Mesenchymal stem cell (in vitro differentiated cells and primary cell): ENCODE measurements around the gene LGALS12.

ENCODE experiments used
- DNase-seq: peaks from one replicate; pipeline ENCODE4 v3.0.0-alpha.2; 2013
- H2AFZ ChIP-seq: one replicate; pipeline ENCODE4 v1.6.1; 2013; ENCODE audit warnings: low read depth, mild to moderate bottlenecking, control low read depth, inconsistent platforms, low read length, moderate library complexity
- H2AK5ac ChIP-seq: 2 replicates; pipeline ENCODE4 v1.6.1; 2013; ENCODE audit warnings: low read length, moderate library complexity, mild to moderate bottlenecking, inconsistent platforms; ENCODE audit not compliant: severe bottlenecking
- H2BK120ac ChIP-seq: one replicate; pipeline ENCODE4 v1.6.1; 2013; ENCODE audit warnings: low read depth, mild to moderate bottlenecking, inconsistent platforms, low read length, moderate library complexity
- H2BK12ac ChIP-seq, 2 experiments: one replicate each; pipeline ENCODE4 v1.6.1; 2013; ENCODE audit warnings: inconsistent platforms in 2 of 2, low read length in 2 of 2, mild to moderate bottlenecking in 2 of 2, moderate library complexity in 2 of 2, control low read depth in 1 of 2
- H2BK15ac ChIP-seq: one replicate; pipeline ENCODE4 v1.6.1; 2013; ENCODE audit warnings: mild to moderate bottlenecking, low read depth, inconsistent platforms; ENCODE audit not compliant: poor library complexity, severe bottlenecking
- H2BK5ac ChIP-seq: 2 replicates; pipeline ENCODE4 v1.6.1; 2013; ENCODE audit warnings: low read depth, mild to moderate bottlenecking, low read length, control low read depth, inconsistent platforms; ENCODE audit not compliant: poor library complexity, severe bottlenecking
- H3K14ac ChIP-seq, 2 experiments: one replicate each; pipeline ENCODE4 v1.6.1; 2013; ENCODE audit warnings: inconsistent platforms in 2 of 2, low read length in 2 of 2, control low read depth in 1 of 2, mild to moderate bottlenecking in 1 of 2, moderate library complexity in 1 of 2
- H3K18ac ChIP-seq, 2 experiments: one replicate each; pipeline ENCODE4 v1.6.1; 2013; ENCODE audit warnings: inconsistent platforms in 2 of 2, low read length in 2 of 2, control low read depth in 1 of 2, low read depth in 1 of 2, mild to moderate bottlenecking in 1 of 2
- H3K23ac ChIP-seq, 2 experiments: one replicate each; pipeline ENCODE4 v1.6.1; 2013; ENCODE audit warnings: inconsistent platforms in 2 of 2, low read length in 2 of 2, mild to moderate bottlenecking in 2 of 2, moderate library complexity in 2 of 2, control low read depth in 1 of 2
- H3K27ac ChIP-seq: 2 replicates; pipeline ENCODE4 v1.5.1; 2013; ENCODE audit warnings: mild to moderate bottlenecking, moderate library complexity, low read length, control low read depth, inconsistent platforms; ENCODE audit not compliant: poor library complexity, severe bottlenecking
- H3K27me3 ChIP-seq, 2 experiments: 2 replicates each; pipeline versions ENCODE4 v1.6.1 to v1.7.0; 2013; ENCODE audit warnings: low read length in 2 of 2, mild to moderate bottlenecking in 2 of 2, moderate library complexity in 2 of 2, control low read depth in 1 of 2, inconsistent platforms in 1 of 2; ENCODE audit not compliant: control insufficient read depth in 1 of 2, insufficient read depth in 1 of 2
- H3K36me3 ChIP-seq, 2 experiments: 2 replicates each; pipeline versions ENCODE4 v1.6.1 to v1.7.0; 2013; ENCODE audit warnings: low read length in 2 of 2, control low read depth in 1 of 2, inconsistent platforms in 1 of 2, low read depth in 1 of 2, mild to moderate bottlenecking in 1 of 2; ENCODE audit not compliant: insufficient read depth in 2 of 2, control insufficient read depth in 1 of 2
- H3K4ac ChIP-seq, 2 experiments: one replicate each; pipeline ENCODE4 v1.6.1; 2013; ENCODE audit warnings: inconsistent platforms in 2 of 2, low read length in 2 of 2, mild to moderate bottlenecking in 2 of 2, moderate library complexity in 2 of 2, control low read depth in 1 of 2, low read depth in 1 of 2
- H3K4me1 ChIP-seq: 2 replicates; pipeline ENCODE4 v1.6.1; 2013; ENCODE audit warnings: low read depth, low read length, control low read depth; ENCODE audit not compliant: control insufficient read depth, insufficient read depth
- H3K4me2 ChIP-seq: 2 replicates; pipeline ENCODE4 v1.6.1; 2013; ENCODE audit warnings: low read length, mild to moderate bottlenecking, inconsistent platforms; ENCODE audit not compliant: poor library complexity, severe bottlenecking
- H3K4me3 ChIP-seq, 2 experiments: 2 replicates each; pipeline versions ENCODE4 v1.5.1 to v1.7.0; 2013; ENCODE audit warnings: low read length in 2 of 2, mild to moderate bottlenecking in 2 of 2, control low read depth in 1 of 2, low read depth in 1 of 2; ENCODE audit not compliant: insufficient read depth in 1 of 2
- H3K79me1 ChIP-seq: replicated peaks from 2 replicates; pipeline ENCODE4 v1.6.1; 2013; ENCODE audit warnings: mild to moderate bottlenecking, control low read depth, low read length, inconsistent platforms; ENCODE audit not compliant: poor library complexity, severe bottlenecking
- H3K9ac ChIP-seq: 2 replicates; pipeline ENCODE4 v1.7.0; 2013; ENCODE audit warnings: mild to moderate bottlenecking, low read length, moderate library complexity
- H3K9me3 ChIP-seq: 2 replicates; pipeline ENCODE4 v1.7.0; 2013; ENCODE audit warnings: mild to moderate bottlenecking, low read length; ENCODE audit not compliant: control insufficient read depth
- H4K8ac ChIP-seq: one replicate; pipeline ENCODE4 v1.6.1; 2013; ENCODE audit warnings: inconsistent platforms, mild to moderate bottlenecking, low read length, moderate library complexity
- H4K91ac ChIP-seq: one replicate; pipeline ENCODE4 v1.6.1; 2013; ENCODE audit warnings: mild to moderate bottlenecking, low read length, inconsistent platforms
- WGBS: methylation state at CpG from one replicate; pipeline ENCODE4 v1.1.7; 2013; ENCODE audit warnings: mixed read lengths; 5-methylcytosine and 5-hydroxymethylcytosine counted together

The LGALS12 gene

GRCh38 chr11:63485777-63486176 lies 20.1 kb upstream of the LGALS12 start:
- Histone ChIP-seq H2AK5ac (no peak overlapping the region), H2BK15ac (no peak overlapping the region), H2BK12ac (no peak overlapping the region), H3K9me3 (peaks cover 17% of the 10 kb centered on the region), H3K79me1 (no peaks in the 10 kb centered on the region), H3K23ac (no peak overlapping the region), H2AFZ (no peak overlapping the region), H3K27ac (no peak overlapping the region), H3K36me3 (no peaks in the 10 kb centered on the region), H3K18ac (no peak overlapping the region), H3K14ac (no peak overlapping the region), H3K4ac (no peak overlapping the region), H3K4me2 (no peak overlapping the region), H4K8ac (no peak overlapping the region), H3K9ac (no peak overlapping the region), H2BK5ac (no peak overlapping the region), H3K4me3 (no peak overlapping the region), H3K4me1 (peaks cover 8% of the 10 kb centered on the region), H2BK120ac (no peak overlapping the region), H3K27me3 (no peaks in the 10 kb centered on the region), H4K91ac (no peak overlapping the region)
- WGBS, result 78% methylated on average over 2 of the region's 3 CpGs
- no peak for DNase-seq

DNA sequence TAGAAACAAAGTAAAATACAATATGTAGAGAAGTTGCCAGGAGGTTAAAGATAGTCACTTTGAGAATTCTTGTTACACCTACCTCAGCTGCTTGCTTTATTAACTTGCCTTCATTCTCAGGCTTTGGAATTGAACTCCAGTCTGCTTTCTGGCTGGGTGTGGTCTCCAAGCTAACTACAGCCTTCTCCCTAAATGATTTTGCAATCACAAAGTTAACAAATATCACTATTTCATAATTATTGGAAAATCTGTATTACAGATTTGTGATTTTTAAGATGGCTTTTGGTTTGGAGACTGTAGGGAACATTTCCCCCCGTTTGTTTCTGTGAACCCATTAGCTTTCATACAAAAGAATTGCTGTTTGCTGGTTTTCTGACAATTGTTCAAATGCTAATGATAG lies 17.1 kb upstream of the LGALS12 start:
- Histone ChIP-seq H3K27me3 (no peaks in the 10 kb centered on the region), H3K4me2 (no peak overlapping the region), H3K27ac (no peak overlapping the region), H2BK5ac (no peak overlapping the region), H3K14ac (no peak overlapping the region), H3K4me3 (no peak overlapping the region), H3K79me1 (no peaks in the 10 kb centered on the region), H2BK15ac (no peak overlapping the region), H3K4me1 (peaks cover 11% of the 10 kb centered on the region), H2AFZ (no peak overlapping the region), H3K4ac (no peak overlapping the region), H4K8ac (no peak overlapping the region), H3K9ac (no peak overlapping the region), H2BK12ac (no peak overlapping the region), H3K18ac (no peak overlapping the region), H3K36me3 (no peaks in the 10 kb centered on the region), H3K23ac (no peak overlapping the region), H2BK120ac (no peak overlapping the region), H2AK5ac (no peak overlapping the region), H4K91ac (no peak overlapping the region), H3K9me3 (peaks cover 17% of the 10 kb centered on the region)
- DNase-seq, result no peak
- WGBS, result 75% methylated on average over 1 of the region's 1 CpG

GRCh38 chr11:63489879-63490278 lies 16.0 kb upstream of the LGALS12 start:
- H2BK15ac ChIP-seq, result no peak overlapping the region
- H2AFZ ChIP-seq, result no peak overlapping the region
- no peak overlapping the region for H3K18ac ChIP-seq
- no peaks in the 10 kb centered on the region for H3K36me3 ChIP-seq
- H3K27ac ChIP-seq, result peak overlapping the region; percentile 18
- no peak overlapping the region for H4K8ac ChIP-seq
- H3K9ac ChIP-seq, result no peak overlapping the region
- peak overlapping the region in 1 of 2 experiments; percentile 74 for H3K4me3 ChIP-seq
- H4K91ac ChIP-seq, result no peak overlapping the region
- H2AK5ac ChIP-seq, result no peak overlapping the region
- 39% methylated on average over 3 of the region's 3 CpGs for WGBS
- no peak overlapping the region for H3K23ac ChIP-seq
- H3K14ac ChIP-seq, result no peak overlapping the region
- no peaks in the 10 kb centered on the region for H3K79me1 ChIP-seq
- H2BK12ac ChIP-seq, result no peak overlapping the region
- no peak for DNase-seq
- no peak overlapping the region for H3K4ac ChIP-seq
- H3K9me3 ChIP-seq, result peaks cover 15% of the 10 kb centered on the region
- peaks cover 11% of the 10 kb centered on the region for H3K4me1 ChIP-seq
- H3K4me2 ChIP-seq, result no peak overlapping the region
- H3K27me3 ChIP-seq, result no peaks in the 10 kb centered on the region
- H2BK5ac ChIP-seq, result no peak overlapping the region
- H2BK120ac ChIP-seq, result no peak overlapping the region

DNA sequence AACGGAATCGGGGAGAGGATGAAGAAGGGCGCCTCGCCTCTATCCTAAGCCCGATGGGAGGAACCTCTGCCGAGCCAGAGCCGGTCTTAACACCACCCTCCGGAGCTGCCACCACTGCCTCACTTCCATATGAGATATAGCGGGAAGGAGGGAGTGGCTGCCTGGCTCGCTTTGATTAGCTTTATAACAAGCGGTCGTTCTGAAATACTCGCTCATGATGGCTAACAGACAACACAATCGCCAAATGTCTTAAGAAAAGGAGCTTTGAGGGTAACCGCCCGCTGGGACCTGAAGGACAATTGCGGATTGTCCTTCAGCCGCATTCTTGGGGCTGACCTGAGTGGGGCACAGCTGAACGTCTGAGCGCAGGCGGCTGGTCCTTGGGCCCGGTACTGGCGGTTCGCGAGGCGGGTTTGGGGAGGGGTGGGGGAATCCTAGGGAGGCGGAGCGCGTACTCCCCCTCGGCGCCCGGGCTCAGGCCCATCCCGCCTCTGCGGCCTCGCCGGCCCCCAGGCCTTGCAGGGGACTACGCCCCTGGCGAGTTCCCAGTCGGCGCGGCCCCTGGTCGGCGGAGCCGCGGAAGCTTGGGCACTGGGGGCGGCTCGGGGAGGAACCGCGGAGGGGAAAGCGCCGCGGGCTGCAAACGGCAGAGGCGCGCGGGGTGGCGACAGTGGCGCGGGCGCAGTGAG lies 15.2 kb upstream of the LGALS12 start, which contains the start of gene PLAAT5:
Gene PLAAT5 (minus strand): TSS at position 617 of the 689 bp plus-strand sequence. CDS start 133 bp downstream, at position 484.
- H2AFZ ChIP-seq, result peak within 1 kb of the TSS; percentile 53
- peak within 1 kb of the TSS; percentile 94 for H3K4me2 ChIP-seq

More for the DNA sequence above, 15.2 kb upstream of the LGALS12 start, which contains the start of gene PLAAT5:
- Histone ChIP-seq H2BK120ac (no peak within 1 kb of the TSS), H3K79me1 (no peaks in the 10 kb centered on the region), H4K8ac (no peak within 1 kb of the TSS), H3K23ac (no peak within 1 kb of the TSS), H3K18ac (no peak within 1 kb of the TSS), H3K27ac (peak within 1 kb of the TSS; percentile 18), H2AK5ac (peak within 1 kb of the TSS; percentile 27), H3K14ac (no peak within 1 kb of the TSS), H3K9me3 (peaks cover 7% of the 10 kb centered on the region), H2BK5ac (peak within 1 kb of the TSS; percentile 73), H4K91ac (no peak within 1 kb of the TSS), H3K9ac (peak within 1 kb of the TSS; percentile 76), H3K27me3 (no peaks in the 10 kb centered on the region), H3K4me1 (peaks cover 11% of the 10 kb centered on the region), H3K36me3 (no peaks in the 10 kb centered on the region), H2BK12ac (no peak within 1 kb of the TSS), H3K4ac (no peak within 1 kb of the TSS), H3K4me3 (peak within 1 kb of the TSS; percentile 58 to 74), H2BK15ac (no peak within 1 kb of the TSS)
- DNase-seq, result no peak
- WGBS, result 3% methylated on average over 52 of the region's 60 CpGs
